Peyer's patch (tissue), 4 donors: ENCODE results near the gene MRPL38. TPM values are rescaled to one million over a fixed set of nuclear protein-coding genes. Genes with fewer than 3 reads are reported as not detected.

ENCODE experiments used
- DNase-seq, 3 donors: peaks; one replicate each; pipeline ENCODE4 v3.0.0-alpha.2; 2017 to 2019
- H3K27ac ChIP-seq, 4 donors: fragments of 200-600 bp; sonication (generic); one replicate each; pipeline ENCODE4 v1.5.1; 2016 to 2019
- H3K27me3 ChIP-seq, 2 donors: fragments of 200-600 bp; sonication (generic); one replicate each; pipeline ENCODE4 v1.5.1; 2019
- H3K36me3 ChIP-seq, 3 donors: fragments of 200-600 bp; sonication (generic); one replicate each; pipeline ENCODE4 v1.5.1; 2016 to 2019
- H3K4me1 ChIP-seq, 4 donors: fragments of 200-600 bp; sonication (generic); one replicate each; pipeline ENCODE4 v1.5.1; 2016 to 2019
- H3K4me3 ChIP-seq, 4 donors: fragments of 200-600 bp; sonication (generic); 1 replicate in 3 of 4; 2 replicates in 1 of 4; pipeline ENCODE4 v1.5.1; 2016 to 2019; ENCODE audit warnings: mild to moderate bottlenecking in 1 of 4
- H3K9me3 ChIP-seq, 4 donors: fragments of 200-600 bp; sonication (generic); one replicate each; pipeline ENCODE4 v1.5.1; 2016 to 2019; ENCODE audit warnings: mild to moderate bottlenecking in 1 of 4
- CTCF ChIP-seq, 6 experiments: fragments of 450-650 bp in 4 of 6; fragments of 200-600 bp in 2 of 6; sonication (generic) in 1 of 6; IDR thresholded peaks; one replicate each; pipeline ENCODE4 v1.5.1; 2017 to 2019; ENCODE audit warnings: antibody characterized with exemption in 6 of 6, mild to moderate bottlenecking in 3 of 6, moderate library complexity in 1 of 6
- POLR2A ChIP-seq, 2 donors: fragments of 450-650 bp; IDR thresholded peaks; one replicate each; pipeline ENCODE4 v1.5.1; 2017; ENCODE audit warnings: antibody characterized with exemption in 2 of 2, mild to moderate bottlenecking in 2 of 2, moderate library complexity in 2 of 2
- total RNA-seq, 4 donors: library from RNA; depleted of rRNA; stranded (reverse); fragments of >200 nt; gene quantifications; one replicate each; pipeline ENCODE4 v1.1.0, GENCODE V29; 2016

Gene MRPL38
- total RNA-seq, 4 donors from 2014 or later, result 61.1 to 95.7 (median 72.9) TPM

GRCh38 chr17:75898065-75898464 is 6.6 kb downstream of the MRPL38 start:
- TF ChIP-seq POLR2A (IDR thresholded peaks at IDR 0.05) (no peak), CTCF (IDR thresholded peaks at IDR 0.05) (no peak)
- no peak overlapping the region for H3K27ac ChIP-seq
- H3K4me3 ChIP-seq, result no peak overlapping the region
- H3K4me1 ChIP-seq, result peaks cover 2 to 37% (median 14%) of the 10 kb centered on the region in 4 donors
- H3K27me3 ChIP-seq, result no peaks in the 10 kb centered on the region
- H3K9me3 ChIP-seq, result no peaks in the 10 kb centered on the region
- H3K36me3 ChIP-seq, result peaks cover 0 to 53% (median 0%) of the 10 kb centered on the region in 3 donors
- DNase-seq, result peak in 1 of 3 donors; percentile 37

GRCh38 chr17:75897160-75898019 is 7.3 kb downstream of the MRPL38 start:
- H3K27ac ChIP-seq, result peak overlapping the region; percentile 85 to 98 (median 92)
- no peak for TF ChIP-seq POLR2A (IDR thresholded peaks at IDR 0.05)
- no peak for TF ChIP-seq CTCF (IDR thresholded peaks at IDR 0.05)
- H3K27me3 ChIP-seq, result no peaks in the 10 kb centered on the region
- H3K4me1 ChIP-seq, result peaks cover 2 to 37% (median 14%) of the 10 kb centered on the region in 4 donors
- no peaks in the 10 kb centered on the region for H3K9me3 ChIP-seq
- H3K4me3 ChIP-seq, result peak overlapping the region; percentile 79 to 91 (median 82)
- peak in 2 of 3 donors; percentile 42 to 60 for DNase-seq
- peaks cover 0 to 46% (median 0%) of the 10 kb centered on the region in 3 donors for H3K36me3 ChIP-seq

- peak within 1 kb of the TSS; percentile 85 to 98 (median 92) for H3K27ac ChIP-seq
- H3K4me1 ChIP-seq, result peaks cover 2 to 37% (median 14%) of the 10 kb centered on the region in 4 donors
These were observed 8.1 kb downstream of the MRPL38 start, which contains the start of gene TRIM65 for GRCh38 chr17:75896415-75897159. TSS of gene TRIM65 (minus strand) at chr17:75896951. CDS start at chr17:75896937, 14 bp downstream.

GRCh38 chr17:75895370-75896155 is 9.1 kb downstream of the MRPL38 start:
- no peaks in the 10 kb centered on the region for H3K27me3 ChIP-seq
- H3K4me1 ChIP-seq, result peaks cover 2 to 37% (median 14%) of the 10 kb centered on the region in 4 donors
- peak in 1 of 3 donors; percentile 61 for DNase-seq
- H3K4me3 ChIP-seq, result peak overlapping the region; percentile 79 to 91 (median 82)
- peak overlapping the region; percentile 85 to 98 (median 92) for H3K27ac ChIP-seq
- no peaks in the 10 kb centered on the region for H3K9me3 ChIP-seq
- H3K36me3 ChIP-seq, result peaks cover 0 to 46% (median 0%) of the 10 kb centered on the region in 3 donors
- no peak for TF ChIP-seq POLR2A (IDR thresholded peaks at IDR 0.05)
- TF ChIP-seq CTCF (IDR thresholded peaks at IDR 0.05), result peak in 3 of 6 experiments; percentile 6 to 18 (median 15)

More at GRCh38 chr17:75896415-75897159, 8.1 kb downstream of the MRPL38 start, which contains the start of gene TRIM65:
- no peaks in the 10 kb centered on the region for H3K9me3 ChIP-seq
- peaks cover 0 to 46% (median 0%) of the 10 kb centered on the region in 3 donors for H3K36me3 ChIP-seq
- H3K4me3 ChIP-seq, result peak within 1 kb of the TSS; percentile 79 to 91 (median 82)
- TF ChIP-seq CTCF (IDR thresholded peaks at IDR 0.05) (peak in 5 of 6 experiments; percentile 32 to 64 (median 46)), POLR2A (IDR thresholded peaks at IDR 0.05) (peak; percentile 62 to 67)
- H3K27me3 ChIP-seq, result no peaks in the 10 kb centered on the region
- peak; percentile 74 to 94 (median 92) for DNase-seq
